Keratinocyte (primary cell): Measurements from ENCODE around the gene AP2A1. TPM values are rescaled to one million over a fixed set of nuclear protein-coding genes. Genes with fewer than 3 reads are reported as not detected.

Experiments used
- DNase-seq: peaks from one replicate; pipeline ENCODE4 v3.0.0-alpha.2; 2011; ENCODE audit warnings: low read depth, missing footprints, low spot score
- FAIRE-seq: peaks from 2 replicates; lab custom pipeline; 2011; peaks lifted over from hg19 to GRCh38; lab: Jason Lieb, UNC
- H2AFZ ChIP-seq: 2 replicates; pipeline ENCODE4 v1.6.0; 2012; ENCODE audit warnings: low read length, control low read depth, inconsistent platforms; ENCODE audit not compliant: control insufficient read depth
- H3K27ac ChIP-seq: 2 replicates; pipeline ENCODE4 v1.5.1; 2011; ENCODE audit warnings: low read length; ENCODE audit not compliant: control insufficient read depth, insufficient read depth
- H3K27me3 ChIP-seq: 3 replicates; pipeline ENCODE4 v1.6.0; 2011; ENCODE audit warnings: low read length; ENCODE audit not compliant: control insufficient read depth, insufficient read depth; ENCODE audit errors: extremely low read depth
- H3K36me3 ChIP-seq, 2 experiments: 2 replicates in 1 of 2; 3 replicates in 1 of 2; pipeline ENCODE4 v1.5.1; 2011; ENCODE audit warnings: low read length in 2 of 2, mild to moderate bottlenecking in 1 of 2; ENCODE audit not compliant: control insufficient read depth in 2 of 2, insufficient read depth in 2 of 2; ENCODE audit errors: extremely low read depth in 1 of 2
- H3K4me1 ChIP-seq: 3 replicates; pipeline ENCODE4 v1.5.1; 2011; ENCODE audit warnings: low read length; ENCODE audit not compliant: control insufficient read depth, insufficient read depth; ENCODE audit errors: extremely low read depth
- H3K4me2 ChIP-seq: 3 replicates; pipeline ENCODE4 v1.6.0; 2011; ENCODE audit warnings: low read depth, low read length; ENCODE audit not compliant: control insufficient read depth, insufficient read depth; ENCODE audit errors: extremely low read depth
- H3K4me3 ChIP-seq, 3 experiments: fragments of 200-600 bp in 1 of 3; sonication (generic) in 1 of 3; 2 replicates in 2 of 3; 3 replicates in 1 of 3; pipeline ENCODE4 v1.5.1; 2011 to 2016; ENCODE audit warnings: low read length in 3 of 3, mild to moderate bottlenecking in 3 of 3, control low read depth in 2 of 3, inconsistent platforms in 1 of 3, low read depth in 1 of 3, mixed read lengths in 1 of 3, mixed run types in 1 of 3, moderate library complexity in 1 of 3; ENCODE audit not compliant: control insufficient read depth in 2 of 3, insufficient read depth in 2 of 3; ENCODE audit errors: extremely low read depth in 1 of 3
- H3K79me2 ChIP-seq: 2 replicates; pipeline ENCODE4 v1.6.0; 2012; ENCODE audit warnings: low read length; ENCODE audit not compliant: control insufficient read depth, insufficient read depth
- H3K9ac ChIP-seq: 3 replicates; pipeline ENCODE4 v1.6.0; 2011; ENCODE audit warnings: low read length; ENCODE audit not compliant: control insufficient read depth, insufficient read depth; ENCODE audit errors: extremely low read depth
- H3K9me1 ChIP-seq: 3 replicates; pipeline ENCODE4 v1.6.0; 2011; ENCODE audit warnings: low read length; ENCODE audit not compliant: control insufficient read depth, insufficient read depth; ENCODE audit errors: extremely low read depth
- H3K9me3 ChIP-seq: 2 replicates; pipeline ENCODE4 v1.5.1; 2012; ENCODE audit warnings: low read depth, low read length; ENCODE audit not compliant: control insufficient read depth
- H4K20me1 ChIP-seq: 3 replicates; pipeline ENCODE4 v1.6.0; 2011; ENCODE audit warnings: low read length; ENCODE audit not compliant: control insufficient read depth, insufficient read depth; ENCODE audit errors: extremely low read depth
- EZH2 ChIP-seq: IDR thresholded peaks from one replicate; pipeline ENCODE4 v1.6.1; 2012; ENCODE audit warnings: inconsistent platforms, mild to moderate bottlenecking, low read length, moderate library complexity
- dilution Hi-C: fragments of 300-500 bp; cut with MboI; formaldehyde crosslinking; loops from one replicate; pipeline ENCODE4 v1.7.0; 2020; ENCODE audit warnings: low sequenced_read_pairs; ENCODE audit not compliant: extremely low pct_ligation_motif_present
- polyA plus RNA-seq, 5 experiments: library from polyadenylated mRNA; depleted of rRNA in 3 of 5; stranded (reverse) in 3 of 5; stranded (forward) in 1 of 5; unstranded in 1 of 5; fragments of >200 nt; gene quantifications; 1 replicate in 1 of 5; 2 replicates in 3 of 5; 3 replicates in 1 of 5; pipeline versions ENCODE4 v1.2.1 to v1.2.3, GENCODE V29; 2011 to 2012; ENCODE audit warnings: missing spikeins in 2 of 5, low read depth in 1 of 5, low replicate concordance in 1 of 5
- TF ChIP-seq, protein P1 (sequence below), 3 experiments: IDR thresholded peaks in 1 of 3; conservative IDR thresholded peaks in 1 of 3; optimal IDR thresholded peaks in 1 of 3; 2 replicates in 2 of 3; 3 replicates in 1 of 3; pipeline versions ENCODE3 to v1.5.1; 2011; ENCODE audit warnings: low read length in 3 of 3, mild to moderate bottlenecking in 3 of 3, moderate library complexity in 2 of 3, control low read depth in 1 of 3, inconsistent platforms in 1 of 3; ENCODE audit not compliant: insufficient read depth in 2 of 3; ENCODE audit errors: extremely low read depth in 1 of 3

The AP2A1 gene
- polyA plus RNA-seq, 1 donor (not counting 4 experiments of a cell fraction or from before 2014, with no cell fraction given), result 36.7 TPM

DNA sequence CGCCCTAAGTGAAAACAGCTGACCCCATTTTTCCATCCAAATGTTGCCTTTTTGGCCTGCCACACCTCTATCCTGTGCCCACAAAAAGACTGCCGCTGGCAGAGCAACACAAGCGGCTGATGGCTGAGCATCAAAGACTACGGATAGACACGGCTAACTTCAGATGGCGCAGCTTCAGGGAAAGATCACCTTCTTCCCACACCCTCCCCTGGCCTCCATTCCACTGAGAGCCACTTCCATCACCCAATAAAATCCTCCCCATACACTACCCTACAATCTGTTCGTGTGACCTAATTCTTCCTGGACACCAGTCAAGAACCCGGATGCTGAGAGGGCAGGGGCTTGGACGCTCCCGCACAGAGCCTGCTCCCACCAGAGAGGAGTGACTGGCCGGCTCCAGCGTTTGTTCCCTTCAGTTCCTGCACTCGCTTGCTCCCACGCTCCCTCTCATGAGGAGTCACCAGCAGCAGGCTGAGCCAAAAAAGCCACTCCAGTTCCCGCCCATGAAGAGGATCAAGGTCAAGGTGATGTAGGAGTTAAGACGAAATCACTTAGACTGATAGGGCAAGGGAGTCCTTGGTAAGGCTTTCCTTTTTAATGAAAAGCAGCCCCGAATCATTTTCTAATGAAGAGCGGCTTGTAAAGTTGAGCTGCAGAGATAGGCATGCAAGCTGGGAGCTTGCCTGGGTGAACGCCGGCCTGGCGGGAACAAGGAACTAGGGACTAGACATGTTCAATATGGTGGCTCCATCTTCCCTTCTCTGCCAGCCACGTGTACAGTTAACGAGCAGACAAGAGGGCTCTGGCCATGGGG is 39.4 kb upstream of the AP2A1 start:
- Histone ChIP-seq H3K79me2 (no peaks in the 10 kb centered on the region), H3K9me1 (no peaks in the 10 kb centered on the region), H3K9ac (no peak overlapping the region), H3K4me3 (no peak overlapping the region), H3K9me3 (no peaks in the 10 kb centered on the region), H3K4me1 (peaks cover 2% of the 10 kb centered on the region), H3K36me3 (no peaks in the 10 kb centered on the region), H3K4me2 (no peak overlapping the region), H3K27ac (no peak overlapping the region), H2AFZ (no peak overlapping the region), H3K27me3 (no peaks in the 10 kb centered on the region), H4K20me1 (no peaks in the 10 kb centered on the region)
- FAIRE-seq, result no peak
- dilution Hi-C loops, result no loop called here
- TF ChIP-seq, protein P1, sequence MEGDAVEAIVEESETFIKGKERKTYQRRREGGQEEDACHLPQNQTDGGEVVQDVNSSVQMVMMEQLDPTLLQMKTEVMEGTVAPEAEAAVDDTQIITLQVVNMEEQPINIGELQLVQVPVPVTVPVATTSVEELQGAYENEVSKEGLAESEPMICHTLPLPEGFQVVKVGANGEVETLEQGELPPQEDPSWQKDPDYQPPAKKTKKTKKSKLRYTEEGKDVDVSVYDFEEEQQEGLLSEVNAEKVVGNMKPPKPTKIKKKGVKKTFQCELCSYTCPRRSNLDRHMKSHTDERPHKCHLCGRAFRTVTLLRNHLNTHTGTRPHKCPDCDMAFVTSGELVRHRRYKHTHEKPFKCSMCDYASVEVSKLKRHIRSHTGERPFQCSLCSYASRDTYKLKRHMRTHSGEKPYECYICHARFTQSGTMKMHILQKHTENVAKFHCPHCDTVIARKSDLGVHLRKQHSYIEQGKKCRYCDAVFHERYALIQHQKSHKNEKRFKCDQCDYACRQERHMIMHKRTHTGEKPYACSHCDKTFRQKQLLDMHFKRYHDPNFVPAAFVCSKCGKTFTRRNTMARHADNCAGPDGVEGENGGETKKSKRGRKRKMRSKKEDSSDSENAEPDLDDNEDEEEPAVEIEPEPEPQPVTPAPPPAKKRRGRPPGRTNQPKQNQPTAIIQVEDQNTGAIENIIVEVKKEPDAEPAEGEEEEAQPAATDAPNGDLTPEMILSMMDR (optimal IDR thresholded peaks at IDR 0.05 in 1 of 3, IDR thresholded peaks at IDR 0.05 in 1 of 3, conservative IDR thresholded peaks at IDR 0.05 in 1 of 3; ENCODE audit: extremely low read depth in 1 of 3, insufficient read depth in 2 of 3, low read length in 3 of 3), result no peak
- TF ChIP-seq EZH2, result no peak
- DNase-seq, result no peak

- Histone ChIP-seq H3K4me3 (no peak overlapping the region), H3K27ac (no peak overlapping the region), H3K9me3 (no peaks in the 10 kb centered on the region), H3K36me3 (no peaks in the 10 kb centered on the region), H3K27me3 (no peaks in the 10 kb centered on the region), H3K4me2 (no peak overlapping the region), H4K20me1 (no peaks in the 10 kb centered on the region), H3K9me1 (no peaks in the 10 kb centered on the region), H3K9ac (no peak overlapping the region), H2AFZ (no peak overlapping the region), H3K4me1 (no peaks in the 10 kb centered on the region), H3K79me2 (no peaks in the 10 kb centered on the region)
- FAIRE-seq (no peak), DNase-seq (no peak)
- TF ChIP-seq, protein P1 (optimal IDR thresholded peaks at IDR 0.05 in 1 of 3, IDR thresholded peaks at IDR 0.05 in 1 of 3, conservative IDR thresholded peaks at IDR 0.05 in 1 of 3; ENCODE audit: extremely low read depth in 1 of 3, insufficient read depth in 2 of 3, low read length in 3 of 3), result no peak
- no peak for TF ChIP-seq EZH2
- dilution Hi-C loops, result no loop called here
Observed at GRCh38 chr19:49730166-49730565, 36.6 kb upstream of the AP2A1 start.
